Mucosa of rectum (tissue), 2 donors: ENCODE data around the gene ZNF638.
"Not testable (repeated sequence)": the region's sequence is repeated elsewhere in the genome, so short reads cannot be mapped to it uniquely, and the experiment has no call there.

Experiments
- H3K27ac ChIP-seq, 2 donors: one replicate each; pipeline ENCODE4 v1.7.0; 2013; ENCODE audit warnings: inconsistent platforms in 2 of 2, low read depth in 2 of 2, low read length in 2 of 2
- H3K27me3 ChIP-seq, 2 donors: one replicate each; pipeline ENCODE4 v1.7.0; 2013; ENCODE audit warnings: low read length in 2 of 2; ENCODE audit not compliant: control insufficient read depth in 2 of 2, insufficient read depth in 2 of 2
- H3K36me3 ChIP-seq, 2 donors: one replicate each; pipeline ENCODE4 v1.7.0; 2013; ENCODE audit warnings: low read length in 2 of 2; ENCODE audit not compliant: control insufficient read depth in 2 of 2, insufficient read depth in 2 of 2
- H3K4me1 ChIP-seq, 2 donors: one replicate each; pipeline ENCODE4 v1.7.0; 2013; ENCODE audit warnings: low read length in 2 of 2, mild to moderate bottlenecking in 1 of 2; ENCODE audit not compliant: control insufficient read depth in 2 of 2, insufficient read depth in 2 of 2
- H3K4me3 ChIP-seq, 2 donors: one replicate each; pipeline ENCODE4 v1.7.0; 2013; ENCODE audit warnings: low read length in 2 of 2
- H3K9ac ChIP-seq, 2 donors: one replicate each; pipeline ENCODE4 v1.7.0; 2013; ENCODE audit warnings: low read length in 2 of 2, low read depth in 1 of 2, mild to moderate bottlenecking in 1 of 2
- H3K9me3 ChIP-seq, 2 donors: one replicate each; pipeline ENCODE4 v1.7.0; 2013; ENCODE audit warnings: low read length in 2 of 2; ENCODE audit not compliant: control insufficient read depth in 2 of 2
- donor health status: healthy.
- donor health status: Normal muscosa, but diverticular disease.

Gene ZNF638

GRCh38 chr2:71385012-71385411 lies 53.4 kb downstream of the ZNF638 start:
- no peak overlapping the region for H3K27ac ChIP-seq
- no peaks in the 10 kb centered on the region for H3K27me3 ChIP-seq
- no peak overlapping the region for H3K9ac ChIP-seq
- H3K36me3 ChIP-seq, result peaks cover 55 to 57% of the 10 kb centered on the region in 2 donors
- no peak overlapping the region for H3K4me3 ChIP-seq
- H3K9me3 ChIP-seq, result no peaks in the 10 kb centered on the region
- H3K4me1 ChIP-seq, result no peaks in the 10 kb centered on the region

- Histone ChIP-seq H3K36me3 (peaks cover 44 to 48% of the 10 kb centered on the region in 2 donors), H3K27ac (no peak overlapping the region), H3K9ac (no peak overlapping the region), H3K27me3 (no peaks in the 10 kb centered on the region), H3K4me1 (no peaks in the 10 kb centered on the region), H3K4me3 (no peak overlapping the region), H3K9me3 (no peaks in the 10 kb centered on the region)
Observed at GRCh38 chr2:71388214-71388613, 56.6 kb downstream of the ZNF638 start.

GRCh38 chr2:71389384-71390072 lies 57.9 kb downstream of the ZNF638 start:
- Histone ChIP-seq H3K36me3 (peaks cover 55 to 58% of the 10 kb centered on the region in 2 donors), H3K9me3 (no peaks in the 10 kb centered on the region), H3K4me3 (no peak overlapping the region), H3K9ac (no peak overlapping the region), H3K4me1 (no peaks in the 10 kb centered on the region), H3K27ac (no peak overlapping the region), H3K27me3 (no peaks in the 10 kb centered on the region)

- no peak overlapping the region for H3K4me3 ChIP-seq
- no peak overlapping the region for H3K27ac ChIP-seq
- no peak overlapping the region for H3K9ac ChIP-seq
- H3K9me3 ChIP-seq, result no peaks in the 10 kb centered on the region
- H3K36me3 ChIP-seq, result peaks cover 48 to 58% of the 10 kb centered on the region in 2 donors
- no peaks in the 10 kb centered on the region for H3K27me3 ChIP-seq
- H3K4me1 ChIP-seq, result no peaks in the 10 kb centered on the region
Observed at GRCh38 chr2:71393216-71393615, 61.6 kb downstream of the ZNF638 start.

- H3K9ac ChIP-seq, result no peak overlapping the region
- no peaks in the 10 kb centered on the region for H3K4me1 ChIP-seq
- H3K9me3 ChIP-seq, result no peaks in the 10 kb centered on the region
- H3K4me3 ChIP-seq, result no peak overlapping the region
- no peaks in the 10 kb centered on the region for H3K27me3 ChIP-seq
- no peak overlapping the region for H3K27ac ChIP-seq
- H3K36me3 ChIP-seq, result peaks cover 42 to 54% of the 10 kb centered on the region in 2 donors
Observed at GRCh38 chr2:71395471-71395870, 63.9 kb downstream of the ZNF638 start.

DNA sequence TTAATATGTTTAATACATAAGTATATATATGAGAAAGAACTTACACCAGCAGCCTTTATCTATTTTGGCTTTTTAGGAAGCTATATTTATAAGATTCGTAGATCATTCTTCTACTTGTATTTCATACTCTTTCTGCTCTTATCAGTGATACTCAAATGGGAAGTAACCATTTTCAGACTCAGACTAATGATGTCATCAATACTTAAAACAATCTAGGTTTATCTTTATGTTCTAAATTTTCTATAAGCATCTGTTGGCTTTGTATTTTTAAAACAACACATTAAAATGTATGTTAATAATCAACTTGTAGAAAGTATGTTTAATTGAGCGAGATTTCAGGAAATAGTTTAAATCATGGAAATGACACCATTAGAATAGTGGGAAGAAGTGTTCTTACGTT lies 70.8 kb downstream of the ZNF638 start:
- no peaks in the 10 kb centered on the region for H3K4me1 ChIP-seq
- H3K27me3 ChIP-seq, result no peaks in the 10 kb centered on the region
- peaks cover 58 to 59% of the 10 kb centered on the region in 2 donors for H3K36me3 ChIP-seq
- H3K4me3 ChIP-seq, result no peak overlapping the region
- no peak overlapping the region for H3K9ac ChIP-seq
- no peak overlapping the region for H3K27ac ChIP-seq
- no peaks in the 10 kb centered on the region for H3K9me3 ChIP-seq

GRCh38 chr2:71409611-71410010 lies 78.0 kb downstream of the ZNF638 start:
- no peaks in the 10 kb centered on the region for H3K27me3 ChIP-seq
- H3K9me3 ChIP-seq, result no peaks in the 10 kb centered on the region
- no peak overlapping the region for H3K27ac ChIP-seq
- H3K36me3 ChIP-seq, result peaks cover 33 to 39% of the 10 kb centered on the region in 2 donors
- H3K4me1 ChIP-seq, result no peaks in the 10 kb centered on the region
- H3K9ac ChIP-seq, result no peak overlapping the region
- no peak overlapping the region for H3K4me3 ChIP-seq

DNA sequence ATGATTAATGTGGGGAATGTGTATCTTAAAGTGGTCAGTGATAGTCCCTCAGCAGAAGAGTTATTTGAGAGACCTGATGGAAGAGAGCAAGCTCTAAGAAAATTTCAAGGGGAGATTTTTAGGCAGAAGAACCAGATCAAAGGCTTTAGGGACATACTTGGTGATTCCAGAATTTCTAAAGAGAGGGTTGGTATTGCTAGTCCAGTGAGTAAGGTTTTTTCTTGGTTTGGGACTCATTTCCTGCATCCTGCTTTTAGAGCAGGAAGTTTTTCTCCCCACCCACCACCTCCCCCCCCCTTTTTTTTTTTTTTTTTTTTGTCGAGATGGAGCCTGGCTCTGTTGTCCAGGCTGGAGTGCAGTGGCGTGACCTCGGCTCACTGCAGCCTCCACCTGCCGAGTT lies 79.1 kb downstream of the ZNF638 start:
- Histone ChIP-seq H3K4me3 (no peak overlapping the region), H3K27ac (no peak overlapping the region), H3K4me1 (no peaks in the 10 kb centered on the region), H3K36me3 (peaks cover 24 to 32% of the 10 kb centered on the region in 2 donors), H3K9me3 (no peaks in the 10 kb centered on the region), H3K27me3 (no peaks in the 10 kb centered on the region), H3K9ac (no peak overlapping the region)

DNA sequence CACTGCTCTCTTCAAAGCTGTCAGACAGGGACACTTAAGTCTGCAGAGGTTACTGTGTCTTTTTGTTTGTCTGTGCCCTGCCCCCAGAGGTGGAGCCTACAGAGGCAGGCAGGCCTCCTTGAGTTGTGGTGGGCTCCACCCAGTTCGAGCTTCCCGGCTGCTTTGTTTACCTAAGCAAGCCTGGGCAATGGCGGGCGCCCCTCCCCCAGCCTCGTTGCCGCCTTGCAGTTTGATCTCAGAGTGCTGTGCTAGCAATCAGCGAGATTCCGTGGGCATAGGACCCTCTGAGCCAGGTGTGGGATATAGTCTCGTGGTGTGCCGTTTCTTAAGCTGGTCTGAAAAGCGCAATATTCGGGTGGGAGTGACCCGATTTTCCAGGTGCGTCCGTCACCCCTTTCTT lies 85.3 kb downstream of the ZNF638 start:
- not testable (repeated sequence) for H3K27ac ChIP-seq, H3K4me1 ChIP-seq, H3K27me3 ChIP-seq, H3K9ac ChIP-seq, H3K36me3 ChIP-seq, H3K9me3 ChIP-seq
- H3K4me3 ChIP-seq, result peak overlapping the region in 1 of 2 donors; percentile 13

- peak overlapping the region; percentile 47 to 77 for H3K27ac ChIP-seq
- peak overlapping the region in 1 of 2 donors; percentile 38 for H3K9ac ChIP-seq
- H3K9me3 ChIP-seq, result no peaks in the 10 kb centered on the region
- peaks cover 3 to 6% of the 10 kb centered on the region in 2 donors for H3K36me3 ChIP-seq
- H3K4me3 ChIP-seq, result peak overlapping the region; percentile 46 to 71
- peaks cover 0 to 2% of the 10 kb centered on the region in 2 donors for H3K4me1 ChIP-seq
- no peaks in the 10 kb centered on the region for H3K27me3 ChIP-seq
Observed at GRCh38 chr2:71417300-71418202, 86.0 kb downstream of the ZNF638 start.
